Measurements from ENCODE around the gene TRIP13.

DNA sequence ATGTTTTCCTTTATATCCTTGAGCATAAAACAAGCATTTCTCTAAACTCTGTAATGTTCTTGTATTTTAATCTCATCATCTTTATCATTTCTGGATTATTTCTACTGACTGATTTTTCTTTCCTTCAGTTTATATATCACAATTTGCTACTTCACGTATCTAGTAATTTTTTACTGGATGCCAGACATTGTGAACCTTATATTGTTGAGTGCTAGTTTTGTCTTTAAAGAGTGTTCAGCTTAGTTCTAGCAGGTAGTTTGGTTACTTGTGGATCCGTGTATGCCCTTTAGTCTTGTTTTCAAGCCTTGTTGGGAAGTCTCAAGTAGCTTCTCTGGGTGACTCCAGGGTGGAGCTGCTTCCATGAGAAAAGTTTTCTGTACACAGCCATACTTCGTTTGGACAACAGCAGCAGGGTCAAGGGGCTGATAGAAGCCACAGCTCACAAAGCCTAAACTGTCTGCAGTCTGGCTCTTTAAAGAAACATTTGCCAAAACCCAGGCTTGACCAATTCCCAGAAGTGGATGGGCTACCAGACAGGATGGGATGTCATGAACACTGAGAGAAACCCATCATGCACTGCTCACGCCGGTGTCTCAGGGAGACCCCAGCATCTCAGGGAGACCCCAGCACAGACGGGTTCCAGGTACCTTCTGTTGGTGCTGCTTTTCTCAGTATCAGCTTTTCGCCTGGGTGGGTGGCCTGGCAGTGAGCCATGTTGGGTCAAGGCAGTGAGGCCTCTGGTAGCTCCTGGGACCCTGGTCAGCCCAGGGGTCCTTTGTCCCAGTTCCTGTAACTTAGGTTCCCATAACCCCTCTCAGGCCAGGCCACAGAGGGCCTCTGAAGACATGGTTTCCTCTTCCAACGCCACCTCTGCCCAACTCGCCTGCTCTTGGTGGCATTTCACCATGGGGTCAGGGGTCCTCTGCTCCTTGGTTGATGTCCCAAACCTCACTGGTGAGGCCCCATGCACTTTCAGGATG is 29.1 kb downstream of the TRIP13 start:
- TF ChIP-seq, protein P1, sequence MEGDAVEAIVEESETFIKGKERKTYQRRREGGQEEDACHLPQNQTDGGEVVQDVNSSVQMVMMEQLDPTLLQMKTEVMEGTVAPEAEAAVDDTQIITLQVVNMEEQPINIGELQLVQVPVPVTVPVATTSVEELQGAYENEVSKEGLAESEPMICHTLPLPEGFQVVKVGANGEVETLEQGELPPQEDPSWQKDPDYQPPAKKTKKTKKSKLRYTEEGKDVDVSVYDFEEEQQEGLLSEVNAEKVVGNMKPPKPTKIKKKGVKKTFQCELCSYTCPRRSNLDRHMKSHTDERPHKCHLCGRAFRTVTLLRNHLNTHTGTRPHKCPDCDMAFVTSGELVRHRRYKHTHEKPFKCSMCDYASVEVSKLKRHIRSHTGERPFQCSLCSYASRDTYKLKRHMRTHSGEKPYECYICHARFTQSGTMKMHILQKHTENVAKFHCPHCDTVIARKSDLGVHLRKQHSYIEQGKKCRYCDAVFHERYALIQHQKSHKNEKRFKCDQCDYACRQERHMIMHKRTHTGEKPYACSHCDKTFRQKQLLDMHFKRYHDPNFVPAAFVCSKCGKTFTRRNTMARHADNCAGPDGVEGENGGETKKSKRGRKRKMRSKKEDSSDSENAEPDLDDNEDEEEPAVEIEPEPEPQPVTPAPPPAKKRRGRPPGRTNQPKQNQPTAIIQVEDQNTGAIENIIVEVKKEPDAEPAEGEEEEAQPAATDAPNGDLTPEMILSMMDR (IDR thresholded peaks at IDR 0.05), result no peak
- TF ChIP-seq ZFX (IDR thresholded peaks at IDR 0.05; ENCODE audit: borderline replicate concordance), result no peak

Measured in 22Rv1 (cell line).